Measurements from ENCODE around the gene CKM.

DNA sequence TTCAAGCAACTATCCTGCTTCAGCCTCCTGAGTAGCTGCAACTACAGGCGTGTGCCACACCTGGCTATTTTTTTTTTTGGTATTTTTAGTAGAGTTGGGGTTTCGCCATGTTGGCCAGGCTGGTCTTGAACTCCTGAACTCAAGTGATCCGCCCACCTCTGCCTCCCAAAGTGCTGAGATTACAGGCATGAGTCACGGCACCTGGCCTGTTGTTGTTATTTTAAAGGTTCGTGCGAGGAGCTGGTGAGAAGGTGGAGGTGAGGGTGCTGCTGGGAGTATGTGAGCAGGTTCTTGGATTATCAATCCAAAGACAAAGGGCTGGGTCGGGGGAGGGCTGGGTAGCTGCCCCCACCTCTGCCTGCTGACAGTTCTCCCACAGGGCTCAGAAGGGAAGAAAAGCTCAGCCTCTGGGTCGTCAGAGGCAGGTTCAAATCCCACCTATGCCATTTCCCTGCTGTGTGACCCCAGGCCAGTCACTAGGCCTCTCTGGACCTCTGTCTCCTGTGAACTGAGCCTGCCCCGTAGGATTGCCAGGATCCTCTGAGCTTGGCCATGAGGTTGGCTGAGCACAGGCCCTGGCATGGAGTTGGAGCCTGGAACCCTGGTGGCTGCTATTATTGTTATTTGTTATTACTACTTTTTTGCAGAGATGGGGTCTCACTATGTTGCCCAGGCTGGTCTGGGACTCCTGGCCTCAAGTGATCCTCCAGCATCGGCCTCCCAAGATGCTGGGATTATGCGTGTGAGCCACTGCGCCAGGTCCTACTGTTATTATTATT, 1.5 kb downstream of the CKM start:
- no peak for TF ChIP-seq POLR2AphosphoS5 (IDR thresholded peaks at IDR 0.05)
- TF ChIP-seq, protein P1, sequence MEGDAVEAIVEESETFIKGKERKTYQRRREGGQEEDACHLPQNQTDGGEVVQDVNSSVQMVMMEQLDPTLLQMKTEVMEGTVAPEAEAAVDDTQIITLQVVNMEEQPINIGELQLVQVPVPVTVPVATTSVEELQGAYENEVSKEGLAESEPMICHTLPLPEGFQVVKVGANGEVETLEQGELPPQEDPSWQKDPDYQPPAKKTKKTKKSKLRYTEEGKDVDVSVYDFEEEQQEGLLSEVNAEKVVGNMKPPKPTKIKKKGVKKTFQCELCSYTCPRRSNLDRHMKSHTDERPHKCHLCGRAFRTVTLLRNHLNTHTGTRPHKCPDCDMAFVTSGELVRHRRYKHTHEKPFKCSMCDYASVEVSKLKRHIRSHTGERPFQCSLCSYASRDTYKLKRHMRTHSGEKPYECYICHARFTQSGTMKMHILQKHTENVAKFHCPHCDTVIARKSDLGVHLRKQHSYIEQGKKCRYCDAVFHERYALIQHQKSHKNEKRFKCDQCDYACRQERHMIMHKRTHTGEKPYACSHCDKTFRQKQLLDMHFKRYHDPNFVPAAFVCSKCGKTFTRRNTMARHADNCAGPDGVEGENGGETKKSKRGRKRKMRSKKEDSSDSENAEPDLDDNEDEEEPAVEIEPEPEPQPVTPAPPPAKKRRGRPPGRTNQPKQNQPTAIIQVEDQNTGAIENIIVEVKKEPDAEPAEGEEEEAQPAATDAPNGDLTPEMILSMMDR (IDR thresholded peaks at IDR 0.05) = no peak
- TF ChIP-seq EP300 (IDR thresholded peaks at IDR 0.05) = no peak
